Memory B cell (primary cell): ENCODE measurements around the gene MYH6.
"Not testable (repeated sequence)": the region's sequence is repeated elsewhere in the genome, so short reads cannot be mapped to it uniquely, and the experiment has no call there.

ENCODE experiments used
- ATAC-seq: fragments of 150-1000 bp; cut with Tn5 transposase; 2 replicates; pipeline ENCODE4 v1.10.0; 2021; ENCODE audit warnings: low read depth, mild to moderate bottlenecking, moderate library complexity
- DNase-seq, 2 donors: peaks; one replicate each; pipeline ENCODE4 v3.0.0; 2022; ENCODE audit warnings: low spot score in 2 of 2
- H3K27ac Mint-ChIP-seq: one replicate; pipeline ENCODE4 v1.8.0; 2022; ENCODE audit warnings: mild to moderate bottlenecking, moderate library complexity, mixed read lengths
- H3K27me3 Mint-ChIP-seq: one replicate; pipeline ENCODE4 v1.8.0; 2022; ENCODE audit warnings: mixed read lengths
- H3K36me3 Mint-ChIP-seq: one replicate; pipeline ENCODE4 v1.8.0; 2022; ENCODE audit warnings: mild to moderate bottlenecking, mixed read lengths
- H3K4me1 Mint-ChIP-seq: one replicate; pipeline ENCODE4 v1.8.0; 2022; ENCODE audit warnings: mixed read lengths
- H3K4me3 Mint-ChIP-seq: one replicate; pipeline ENCODE4 v1.8.0; 2022; ENCODE audit warnings: mild to moderate bottlenecking, moderate library complexity, mixed read lengths
- H3K9me3 Mint-ChIP-seq: one replicate; pipeline ENCODE4 v1.8.0; 2022; ENCODE audit warnings: mixed read lengths

Gene MYH6

GRCh38 chr14:23407516-23408306 is at the start of gene MYH6:
MYH6 (minus strand) TSS chr14:23408273; CDS start chr14:23407223, 1,050 bp downstream.
- Mint-ChIP-seq H3K4me3 (no peak within 1 kb of the TSS), H3K36me3 (no peaks in the 10 kb centered on the region), H3K4me1 (peaks cover 19% of the 10 kb centered on the region), H3K27me3 (peaks cover 48% of the 10 kb centered on the region), H3K27ac (no peak within 1 kb of the TSS), H3K9me3 (no peaks in the 10 kb centered on the region)
- ATAC-seq (no peak), DNase-seq (no peak)

DNA sequence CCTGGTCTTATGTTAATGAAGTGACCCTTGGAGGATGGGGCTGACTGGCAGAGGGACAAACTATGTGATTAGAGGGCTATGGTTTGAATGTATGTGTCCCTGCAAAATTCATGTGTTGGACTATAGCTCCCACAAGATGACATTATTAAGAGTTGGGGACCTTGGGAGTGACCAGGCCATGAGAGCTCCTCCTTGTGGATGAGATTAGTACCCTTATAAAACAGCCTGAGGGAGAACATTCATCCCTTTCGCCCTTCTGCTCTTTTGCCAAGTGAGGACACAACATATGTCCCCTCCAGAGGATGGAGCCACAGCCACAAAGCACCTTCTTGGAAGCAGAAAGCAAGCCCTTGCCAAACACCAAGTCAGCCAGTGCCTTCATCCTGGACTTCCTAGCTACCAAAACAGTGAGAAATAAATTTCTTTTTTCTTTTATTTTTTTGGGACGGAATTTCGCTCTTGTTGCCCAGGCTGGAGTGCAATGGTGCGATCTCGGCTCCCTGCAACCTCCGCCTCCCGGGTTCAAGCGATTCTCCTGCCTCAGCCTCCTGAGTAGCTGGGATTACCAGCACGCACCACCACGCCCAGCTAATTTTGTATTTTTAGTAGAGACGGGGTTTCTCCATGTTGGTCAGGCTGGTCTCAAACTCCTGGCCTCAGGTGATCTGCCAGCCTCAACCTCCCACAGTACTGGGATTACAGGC is 49.0 kb upstream of the MYH6 start:
- not testable (repeated sequence) for H3K4me1 Mint-ChIP-seq, H3K4me3 Mint-ChIP-seq, H3K27ac Mint-ChIP-seq, H3K36me3 Mint-ChIP-seq, DNase-seq, ATAC-seq, H3K9me3 Mint-ChIP-seq
- peaks cover 16% of the 10 kb centered on the region for H3K27me3 Mint-ChIP-seq

DNA sequence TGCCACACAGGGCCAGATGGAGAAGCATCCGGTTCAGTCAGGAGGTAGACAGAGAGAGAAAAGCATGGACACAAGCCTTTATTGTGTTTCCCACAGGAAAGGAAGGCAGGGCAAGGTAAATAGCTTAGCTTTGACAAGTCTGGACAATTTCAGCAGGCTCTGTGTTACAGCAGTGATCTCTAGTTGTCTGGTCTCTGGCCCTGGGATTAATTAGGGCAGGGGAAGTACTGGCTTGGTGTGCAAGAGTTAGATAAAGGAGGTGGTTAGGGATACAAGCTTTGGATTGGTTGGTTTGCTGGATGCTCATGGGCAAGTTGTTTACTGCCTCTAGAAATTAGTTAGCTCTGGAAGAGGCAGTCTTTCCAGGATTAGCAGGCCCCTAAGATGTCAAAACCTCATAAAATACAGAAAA is 46.4 kb upstream of the MYH6 start:
- DNase-seq, result no peak

DNA sequence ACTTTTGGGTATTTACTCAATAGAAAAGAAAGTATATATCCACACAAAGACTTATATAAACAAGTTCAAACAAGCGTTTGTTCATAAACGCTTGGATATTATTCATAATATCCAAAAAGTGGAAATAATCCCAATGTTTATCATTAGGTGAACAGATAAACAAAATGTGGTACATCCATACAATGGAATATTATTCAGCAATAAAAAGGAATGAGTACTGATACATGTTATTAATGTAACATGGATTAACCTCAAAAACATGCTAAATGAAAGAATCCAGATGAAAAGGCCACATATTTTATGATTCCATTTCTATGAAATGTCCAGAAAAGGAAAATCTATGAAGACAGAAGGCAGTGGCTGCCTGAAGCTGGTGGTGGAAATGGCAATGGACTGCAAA is 44.2 kb upstream of the MYH6 start:
- no peak overlapping the region for H3K27ac Mint-ChIP-seq
- DNase-seq (no peak), ATAC-seq (no peak)
- peaks cover 2% of the 10 kb centered on the region for H3K9me3 Mint-ChIP-seq
- peaks cover 14% of the 10 kb centered on the region for H3K27me3 Mint-ChIP-seq
- no peaks in the 10 kb centered on the region for H3K36me3 Mint-ChIP-seq
- no peak overlapping the region for H3K4me3 Mint-ChIP-seq
- H3K4me1 Mint-ChIP-seq, result no peaks in the 10 kb centered on the region

More for the DNA sequence above, 46.4 kb upstream of the MYH6 start:
- H3K4me3 Mint-ChIP-seq, result no peak overlapping the region
- H3K36me3 Mint-ChIP-seq, result no peaks in the 10 kb centered on the region
- peaks cover 2% of the 10 kb centered on the region for H3K9me3 Mint-ChIP-seq
- H3K27me3 Mint-ChIP-seq, result peaks cover 20% of the 10 kb centered on the region
- no peaks in the 10 kb centered on the region for H3K4me1 Mint-ChIP-seq
- no peak for ATAC-seq
- no peak overlapping the region for H3K27ac Mint-ChIP-seq

DNA sequence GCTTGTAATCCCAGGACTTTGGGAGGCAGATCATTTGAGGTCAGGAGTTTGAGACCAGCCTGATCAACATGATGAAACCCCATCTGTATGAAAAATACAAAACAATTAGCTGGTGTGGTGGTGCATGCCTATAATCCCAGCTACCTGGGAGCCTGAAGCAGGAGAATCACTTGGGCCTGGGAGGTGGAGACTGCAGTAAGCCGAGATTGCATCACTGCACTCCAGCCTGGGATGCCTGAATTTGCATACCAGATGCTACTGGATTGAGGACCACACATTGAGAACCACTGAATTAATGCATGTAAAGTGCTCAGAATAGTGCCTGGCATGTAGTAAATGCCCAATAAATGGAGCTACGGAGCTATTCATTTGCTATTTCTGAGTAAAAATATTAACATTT is 42.3 kb upstream of the MYH6 start:
- Mint-ChIP-seq H3K27ac (no peak overlapping the region), H3K27me3 (peaks cover 12% of the 10 kb centered on the region), H3K4me1 (no peaks in the 10 kb centered on the region), H3K36me3 (no peaks in the 10 kb centered on the region), H3K9me3 (peaks cover 2% of the 10 kb centered on the region), H3K4me3 (no peak overlapping the region)
- DNase-seq, result no peak
- ATAC-seq, result no peak

- Mint-ChIP-seq H3K9me3 (peaks cover 2% of the 10 kb centered on the region), H3K27me3 (peaks cover 7% of the 10 kb centered on the region), H3K4me1 (no peaks in the 10 kb centered on the region), H3K36me3 (no peaks in the 10 kb centered on the region), H3K4me3 (no peak overlapping the region), H3K27ac (no peak overlapping the region)
- DNase-seq (no peak), ATAC-seq (no peak)
Measured at GRCh38 chr14:23449314-23449713, 41.2 kb upstream of the MYH6 start.

DNA sequence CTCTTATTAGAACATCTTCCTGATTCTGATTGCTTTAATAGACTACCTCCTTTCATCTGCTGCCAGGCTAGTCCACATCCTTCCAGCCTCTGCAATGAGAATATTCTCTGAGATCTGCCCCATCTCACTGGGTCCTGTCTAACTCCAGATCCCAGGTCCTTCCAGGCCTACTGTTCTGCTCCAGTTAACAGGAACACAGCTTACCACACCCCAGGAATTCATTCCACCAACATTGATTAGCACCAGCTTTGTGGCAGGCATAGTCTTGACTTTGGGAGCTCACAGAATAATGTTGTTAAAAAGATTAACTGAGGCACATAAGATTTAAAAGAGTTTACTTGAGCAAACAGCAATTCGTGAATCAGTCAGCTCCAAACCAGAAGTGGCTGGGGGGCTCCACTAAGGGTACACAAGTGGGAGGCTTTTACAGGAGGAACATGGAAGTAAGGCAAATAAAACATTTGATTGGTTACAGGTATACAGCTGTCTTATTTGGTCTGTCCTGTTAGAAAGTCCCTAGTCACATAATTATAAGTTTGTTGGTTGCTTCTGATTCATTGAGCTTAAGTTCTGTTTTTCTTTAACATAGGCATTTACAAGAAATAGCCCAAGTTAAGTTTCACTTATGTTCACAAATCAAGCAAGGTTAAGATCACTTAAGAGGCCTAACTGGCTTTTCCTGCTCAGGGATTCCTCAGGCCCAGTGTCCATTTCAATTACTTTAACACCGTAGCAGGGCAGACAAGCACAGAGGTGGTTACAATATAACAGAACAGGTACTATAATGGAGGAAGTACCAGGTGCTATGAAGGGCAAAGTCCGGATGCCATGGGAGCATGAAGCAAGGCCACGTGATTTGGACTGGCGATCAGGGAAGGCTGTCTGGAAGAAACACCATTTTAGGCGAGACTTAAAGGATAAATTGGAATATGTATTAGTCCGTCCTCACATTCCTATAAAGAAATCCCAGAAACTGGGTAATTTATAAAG is 39.6 kb upstream of the MYH6 start:
- no peaks in the 10 kb centered on the region for H3K36me3 Mint-ChIP-seq
- no peak for DNase-seq
- H3K4me1 Mint-ChIP-seq, result peaks cover 5% of the 10 kb centered on the region
- peaks cover 2% of the 10 kb centered on the region for H3K9me3 Mint-ChIP-seq
- H3K27me3 Mint-ChIP-seq, result peaks cover 9% of the 10 kb centered on the region
- no peak for ATAC-seq
- peak overlapping the region; percentile 29 for H3K27ac Mint-ChIP-seq
- no peak overlapping the region for H3K4me3 Mint-ChIP-seq

DNA sequence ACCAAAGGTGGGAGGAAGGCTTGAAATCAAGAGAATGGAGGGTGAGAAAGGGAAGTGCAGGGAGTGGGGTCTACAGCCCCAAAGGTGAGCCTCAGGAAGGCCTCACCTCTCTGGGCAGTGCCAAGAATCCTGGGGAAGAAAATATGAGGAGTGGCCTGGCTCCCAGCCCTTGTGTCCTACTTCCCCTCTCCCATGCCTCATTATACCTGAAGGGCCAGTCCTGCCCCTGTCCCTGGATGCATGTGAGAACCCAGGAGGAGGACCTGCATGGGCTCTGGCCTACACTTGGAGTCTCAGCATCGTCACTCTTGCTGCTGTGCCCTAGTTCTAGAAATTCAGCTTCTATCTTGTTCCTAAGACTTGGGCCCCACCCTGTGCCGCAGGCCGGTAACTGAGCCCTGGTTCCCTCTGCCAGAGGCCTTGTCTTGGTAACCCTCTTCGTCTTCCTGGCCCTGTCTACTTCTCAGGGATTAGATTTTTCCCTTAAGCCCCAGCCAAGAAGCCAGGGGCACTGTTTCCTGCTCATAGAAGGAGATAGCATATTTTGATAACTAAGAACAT is 38.3 kb upstream of the MYH6 start:
- peaks cover 13% of the 10 kb centered on the region for H3K27me3 Mint-ChIP-seq
- H3K9me3 Mint-ChIP-seq, result no peaks in the 10 kb centered on the region
- H3K27ac Mint-ChIP-seq, result no peak overlapping the region
- DNase-seq (no peak), ATAC-seq (no peak)
- no peaks in the 10 kb centered on the region for H3K36me3 Mint-ChIP-seq
- no peak overlapping the region for H3K4me3 Mint-ChIP-seq
- peaks cover 5% of the 10 kb centered on the region for H3K4me1 Mint-ChIP-seq

- Mint-ChIP-seq H3K27me3 (peaks cover 17% of the 10 kb centered on the region), H3K4me1 (peaks cover 5% of the 10 kb centered on the region), H3K36me3 (no peaks in the 10 kb centered on the region), H3K9me3 (no peaks in the 10 kb centered on the region), H3K4me3 (no peak overlapping the region), H3K27ac (no peak overlapping the region)
- no peak for DNase-seq
- no peak for ATAC-seq
Measured at GRCh38 chr14:23445773-23446172, 37.7 kb upstream of the MYH6 start.

DNA sequence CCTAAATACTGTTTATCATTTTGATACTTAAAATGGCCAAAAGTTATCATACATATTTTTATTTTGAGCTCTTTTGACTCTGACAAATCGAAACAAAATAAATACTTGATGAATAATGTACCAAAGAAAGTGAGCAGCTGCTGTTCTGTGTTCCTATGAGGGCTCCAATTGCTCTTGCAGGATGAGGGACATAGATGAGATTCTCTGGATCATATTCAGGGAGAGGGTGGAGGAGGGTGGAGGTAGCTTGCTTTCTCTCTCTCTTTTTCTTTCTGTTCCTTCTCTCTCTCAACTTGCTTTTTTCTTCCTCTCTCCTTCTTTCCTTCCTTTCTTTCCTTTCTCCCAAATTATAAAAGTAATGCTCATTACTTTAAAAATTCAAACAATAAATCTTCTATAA is 36.2 kb upstream of the MYH6 start:
- Mint-ChIP-seq H3K27me3 (peaks cover 19% of the 10 kb centered on the region), H3K4me3 (no peak overlapping the region), H3K27ac (no peak overlapping the region), H3K9me3 (no peaks in the 10 kb centered on the region), H3K36me3 (no peaks in the 10 kb centered on the region), H3K4me1 (peaks cover 5% of the 10 kb centered on the region)
- ATAC-seq (no peak), DNase-seq (no peak)

- Mint-ChIP-seq H3K4me3 (no peak overlapping the region), H3K4me1 (peaks cover 5% of the 10 kb centered on the region), H3K9me3 (no peaks in the 10 kb centered on the region), H3K36me3 (no peaks in the 10 kb centered on the region), H3K27ac (no peak overlapping the region), H3K27me3 (peaks cover 18% of the 10 kb centered on the region)
- ATAC-seq (no peak), DNase-seq (no peak)
Measured at GRCh38 chr14:23443881-23444280, 35.8 kb upstream of the MYH6 start.

- H3K27me3 Mint-ChIP-seq, result peaks cover 18% of the 10 kb centered on the region
- no peaks in the 10 kb centered on the region for H3K9me3 Mint-ChIP-seq
- peak overlapping the region; percentile 43 for H3K27ac Mint-ChIP-seq
- H3K36me3 Mint-ChIP-seq, result no peaks in the 10 kb centered on the region
- no peak overlapping the region for H3K4me3 Mint-ChIP-seq
- peaks cover 5% of the 10 kb centered on the region for H3K4me1 Mint-ChIP-seq
- ATAC-seq (no peak), DNase-seq (no peak)
Measured at GRCh38 chr14:23443411-23443812, 35.3 kb upstream of the MYH6 start.

DNA sequence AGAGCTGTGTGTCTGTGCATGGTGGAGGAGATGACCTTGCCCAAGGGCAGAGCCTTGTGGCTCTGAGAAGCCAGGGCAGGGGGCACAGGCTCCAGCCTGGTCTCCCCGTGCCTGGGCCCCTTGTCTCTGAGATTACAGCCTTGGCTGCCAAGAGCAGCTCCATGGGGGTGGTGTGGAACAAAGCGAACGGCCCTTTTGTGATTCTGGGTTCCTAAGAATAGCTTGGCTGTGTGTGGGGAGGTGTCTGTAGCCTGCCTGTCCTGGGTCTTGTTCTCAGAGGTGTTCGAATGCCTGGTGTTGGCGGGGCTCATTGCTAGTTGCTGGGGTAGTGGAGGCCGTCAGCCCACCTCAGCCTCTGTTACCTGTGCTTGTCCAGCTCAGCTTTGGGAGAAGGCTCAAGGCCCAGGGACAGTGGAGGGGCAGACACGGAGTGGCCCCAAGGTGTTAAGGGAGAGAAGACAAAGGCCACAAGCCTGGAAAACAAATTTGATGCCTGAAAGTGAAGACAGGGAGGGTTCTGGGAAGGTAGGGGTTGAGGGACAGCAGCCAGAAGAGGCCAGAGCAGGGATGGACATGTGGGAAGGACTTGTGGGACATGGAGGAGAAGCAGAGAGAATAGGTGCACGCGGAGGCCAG is 34.8 kb upstream of the MYH6 start:
- Mint-ChIP-seq H3K27ac (peak overlapping the region; percentile 43), H3K36me3 (no peaks in the 10 kb centered on the region), H3K4me3 (no peak overlapping the region), H3K4me1 (peaks cover 5% of the 10 kb centered on the region), H3K27me3 (peaks cover 20% of the 10 kb centered on the region), H3K9me3 (no peaks in the 10 kb centered on the region)
- ATAC-seq (no peak), DNase-seq (no peak)
